ENCODE measurements around the gene MYRIP. TPM values are rescaled to one million over a fixed set of nuclear protein-coding genes. Genes with fewer than 3 reads are reported as not detected.

MYRIP gene
- total and polyA plus RNA-seq, 2 experiments from 2014 or later: 0.36 to 0.60 TPM

DNA sequence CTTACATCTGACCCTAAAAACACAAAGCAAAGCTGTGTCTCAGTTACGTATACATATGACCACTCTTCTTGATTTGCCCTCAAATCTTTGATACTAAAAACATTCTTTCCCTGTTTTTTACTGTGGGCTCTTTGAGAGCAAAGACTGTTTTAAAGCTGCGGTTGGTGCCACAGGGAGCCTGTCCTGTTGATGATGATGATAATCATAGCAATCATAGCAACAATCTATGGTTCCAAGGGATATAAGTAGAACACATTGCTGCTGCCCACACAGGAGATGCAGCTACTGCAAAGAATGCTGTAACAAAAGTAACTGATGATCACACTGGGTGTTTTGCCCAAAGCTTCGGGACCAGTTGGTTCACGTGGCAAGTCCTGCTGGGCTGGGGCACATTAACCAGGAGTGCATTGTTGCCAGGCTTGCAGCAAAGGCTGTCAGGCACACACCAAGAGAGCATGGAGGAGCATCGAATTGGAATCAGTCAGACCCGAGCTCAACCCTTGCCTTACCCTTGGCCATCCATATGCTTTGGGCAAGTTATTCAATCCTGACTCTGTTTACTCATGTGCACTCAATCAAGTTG is 368.7 kb downstream of the MYRIP start:
- H3K4me1 ChIP-seq (ENCODE audit: low read depth): no peaks in the 10 kb centered on the region
- H3K36me3 ChIP-seq: no peaks in the 10 kb centered on the region
- no peaks in the 10 kb centered on the region for H3K9me3 ChIP-seq (ENCODE audit: low read depth)
- H3K4me3 ChIP-seq: no peak overlapping the region
- DNase-seq (ENCODE audit: low read depth in 1 of 2, low spot score in 1 of 2): no peak
- no peak overlapping the region for H3K27ac ChIP-seq
- TF ChIP-seq, protein P1, sequence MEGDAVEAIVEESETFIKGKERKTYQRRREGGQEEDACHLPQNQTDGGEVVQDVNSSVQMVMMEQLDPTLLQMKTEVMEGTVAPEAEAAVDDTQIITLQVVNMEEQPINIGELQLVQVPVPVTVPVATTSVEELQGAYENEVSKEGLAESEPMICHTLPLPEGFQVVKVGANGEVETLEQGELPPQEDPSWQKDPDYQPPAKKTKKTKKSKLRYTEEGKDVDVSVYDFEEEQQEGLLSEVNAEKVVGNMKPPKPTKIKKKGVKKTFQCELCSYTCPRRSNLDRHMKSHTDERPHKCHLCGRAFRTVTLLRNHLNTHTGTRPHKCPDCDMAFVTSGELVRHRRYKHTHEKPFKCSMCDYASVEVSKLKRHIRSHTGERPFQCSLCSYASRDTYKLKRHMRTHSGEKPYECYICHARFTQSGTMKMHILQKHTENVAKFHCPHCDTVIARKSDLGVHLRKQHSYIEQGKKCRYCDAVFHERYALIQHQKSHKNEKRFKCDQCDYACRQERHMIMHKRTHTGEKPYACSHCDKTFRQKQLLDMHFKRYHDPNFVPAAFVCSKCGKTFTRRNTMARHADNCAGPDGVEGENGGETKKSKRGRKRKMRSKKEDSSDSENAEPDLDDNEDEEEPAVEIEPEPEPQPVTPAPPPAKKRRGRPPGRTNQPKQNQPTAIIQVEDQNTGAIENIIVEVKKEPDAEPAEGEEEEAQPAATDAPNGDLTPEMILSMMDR (IDR thresholded peaks at IDR 0.05; ENCODE audit: low read depth, low read length): no peak
- H3K27me3 ChIP-seq: no peaks in the 10 kb centered on the region

DNA sequence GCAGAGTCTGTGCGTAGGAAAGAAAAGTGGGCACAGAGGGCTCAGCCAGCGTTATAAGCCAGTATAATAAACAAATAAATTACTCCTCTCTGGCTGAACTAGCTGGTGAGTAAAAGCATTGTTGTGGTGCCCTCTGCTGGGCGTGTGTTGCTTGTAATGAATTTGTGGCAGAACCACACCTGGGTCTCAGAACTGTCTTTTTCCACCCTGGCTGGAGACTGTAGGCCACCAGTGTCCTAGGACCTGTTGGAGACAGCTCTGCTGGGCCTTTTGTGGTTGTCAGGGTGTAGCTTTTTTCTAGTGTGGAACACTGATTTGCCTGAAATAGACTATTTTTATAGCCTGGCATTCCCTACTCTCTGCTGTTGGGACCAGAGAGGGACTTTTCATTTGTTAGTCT is 369.6 kb downstream of the MYRIP start:
- peak; percentile 77 to 81 for DNase-seq (ENCODE audit: low read depth in 1 of 2, low spot score in 1 of 2)
- TF ChIP-seq, protein P1 (IDR thresholded peaks at IDR 0.05; ENCODE audit: low read depth, low read length): peak; percentile 79
- Histone ChIP-seq H3K9me3 (ENCODE audit: low read depth) (no peaks in the 10 kb centered on the region), H3K4me3 (no peak overlapping the region), H3K4me1 (ENCODE audit: low read depth) (no peaks in the 10 kb centered on the region), H3K36me3 (no peaks in the 10 kb centered on the region), H3K27me3 (no peaks in the 10 kb centered on the region), H3K27ac (no peak overlapping the region)

DNA sequence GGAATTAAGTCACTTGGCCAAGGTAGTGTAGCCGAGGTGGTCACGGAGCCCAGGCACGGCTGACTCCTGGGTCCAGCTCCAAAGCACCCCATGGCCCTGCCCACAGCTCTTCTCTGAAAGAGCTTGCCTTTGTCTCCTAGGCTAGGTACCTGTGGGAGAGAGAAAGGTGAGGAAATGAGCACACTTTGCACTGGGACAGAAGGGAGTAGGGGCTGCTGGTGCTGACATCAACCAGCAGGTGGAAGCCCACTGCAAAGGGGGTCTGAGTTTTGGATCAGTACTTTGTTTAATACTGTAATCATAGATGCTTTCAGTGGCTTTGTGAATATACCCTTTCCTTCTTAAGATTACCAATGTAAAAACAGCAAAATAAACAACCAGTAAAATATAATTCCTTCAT is 371.8 kb downstream of the MYRIP start:
- H3K36me3 ChIP-seq: no peaks in the 10 kb centered on the region
- no peaks in the 10 kb centered on the region for H3K27me3 ChIP-seq
- no peaks in the 10 kb centered on the region for H3K4me1 ChIP-seq (ENCODE audit: low read depth)
- no peak for DNase-seq (ENCODE audit: low read depth in 1 of 2, low spot score in 1 of 2)
- TF ChIP-seq, protein P1 (IDR thresholded peaks at IDR 0.05; ENCODE audit: low read depth, low read length): no peak
- no peak overlapping the region for H3K27ac ChIP-seq
- H3K9me3 ChIP-seq (ENCODE audit: low read depth): no peaks in the 10 kb centered on the region
- H3K4me3 ChIP-seq: no peak overlapping the region

DNA sequence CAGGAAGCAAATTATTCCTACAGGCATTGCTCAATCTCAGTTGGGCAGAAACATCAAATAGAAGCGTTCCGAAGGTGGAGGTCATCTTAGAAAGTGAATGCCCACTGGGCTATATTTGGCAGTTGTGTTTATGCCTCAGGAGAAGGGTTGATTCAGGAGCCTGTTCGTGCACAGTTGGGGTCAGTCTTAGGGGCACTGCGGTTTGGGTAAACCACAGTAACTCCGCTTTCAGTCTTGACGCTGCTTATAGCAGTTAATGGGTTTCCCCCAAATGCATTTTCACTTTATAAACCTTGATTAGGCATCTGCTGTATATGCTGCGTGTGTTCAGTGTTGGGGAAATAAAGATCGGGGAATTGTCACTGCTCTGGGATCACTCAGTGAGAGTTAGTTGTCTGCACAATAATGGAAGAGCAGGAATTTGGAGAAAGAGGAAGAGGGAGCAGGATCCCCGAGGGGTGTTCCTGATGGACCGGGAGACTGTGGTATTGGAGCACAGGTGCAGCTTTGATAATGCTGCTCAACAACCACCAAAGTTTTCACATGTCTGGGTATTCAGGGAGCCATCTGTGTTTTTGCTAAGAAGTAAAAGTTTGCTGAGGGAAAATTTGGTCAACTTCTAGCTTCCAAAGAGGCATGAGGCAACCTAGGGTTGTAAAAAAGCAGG is 375.8 kb downstream of the MYRIP start:
- no peak overlapping the region for H3K4me3 ChIP-seq
- TF ChIP-seq, protein P1 (IDR thresholded peaks at IDR 0.05; ENCODE audit: low read depth, low read length): no peak
- no peak overlapping the region for H3K27ac ChIP-seq
- H3K9me3 ChIP-seq (ENCODE audit: low read depth): no peaks in the 10 kb centered on the region
- no peaks in the 10 kb centered on the region for H3K36me3 ChIP-seq
- peaks cover 7% of the 10 kb centered on the region for H3K4me1 ChIP-seq (ENCODE audit: low read depth)
- DNase-seq (ENCODE audit: low read depth in 1 of 2, low spot score in 1 of 2): no peak
- H3K27me3 ChIP-seq: no peaks in the 10 kb centered on the region

DNA sequence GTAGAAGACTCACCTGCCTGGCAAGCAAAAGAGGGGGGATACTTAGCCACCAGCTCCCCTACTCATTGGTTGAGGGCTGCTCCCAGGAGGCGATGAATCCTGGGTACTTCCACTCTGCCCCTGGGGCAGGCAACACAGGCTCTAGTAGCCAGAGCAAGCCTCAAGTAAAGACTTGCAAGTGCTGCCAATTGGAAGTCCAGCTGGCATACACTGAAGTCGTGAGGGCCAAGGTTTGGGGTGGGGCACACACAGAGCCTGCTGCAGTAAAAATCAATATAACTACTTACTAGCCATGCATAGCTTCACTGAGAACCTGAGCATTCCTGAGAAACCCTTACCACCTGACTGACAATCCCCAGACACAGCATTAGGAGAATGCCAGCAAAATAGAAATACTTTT is 377.1 kb downstream of the MYRIP start:
- H3K9me3 ChIP-seq (ENCODE audit: low read depth): no peaks in the 10 kb centered on the region
- H3K4me3 ChIP-seq: no peak overlapping the region
- TF ChIP-seq, protein P1 (IDR thresholded peaks at IDR 0.05; ENCODE audit: low read depth, low read length): no peak
- H3K36me3 ChIP-seq: no peaks in the 10 kb centered on the region
- no peak overlapping the region for H3K27ac ChIP-seq
- DNase-seq (ENCODE audit: low read depth in 1 of 2, low spot score in 1 of 2): no peak
- H3K4me1 ChIP-seq (ENCODE audit: low read depth): peaks cover 7% of the 10 kb centered on the region
- no peaks in the 10 kb centered on the region for H3K27me3 ChIP-seq
